Measurements from ENCODE around the gene ADAMTSL1.

- TF ChIP-seq CTCF (IDR thresholded peaks at IDR 0.05) (no peak), POLR2A (IDR thresholded peaks at IDR 0.05) (no peak)
Observed at GRCh38 chr9:18788256-18788655, 314.3 kb downstream of the ADAMTSL1 start.
